Mononuclear cell (primary cell): Measurements from ENCODE around the gene NCK2. TPM values are rescaled to one million over a fixed set of nuclear protein-coding genes. Genes with fewer than 3 reads are reported as not detected.

Experiments
- H3K27me3 ChIP-seq: 2 replicates; pipeline ENCODE4 v1.6.0; 2011; ENCODE audit warnings: low read length, control low read depth; ENCODE audit not compliant: insufficient read depth
- H3K4me1 ChIP-seq: 2 replicates; pipeline ENCODE4 v1.5.1; 2011; ENCODE audit warnings: mild to moderate bottlenecking, low read length, control low read depth; ENCODE audit not compliant: insufficient read depth
- H3K4me3 ChIP-seq: 2 replicates; pipeline ENCODE4 v1.5.1; 2011; ENCODE audit warnings: mild to moderate bottlenecking, low read length, moderate library complexity
- H3K9me3 ChIP-seq: 2 replicates; pipeline ENCODE4 v1.5.1; 2011; ENCODE audit warnings: low read depth, mild to moderate bottlenecking, control low read depth, low read length
- total RNA-seq: library from RNA; depleted of rRNA; stranded (reverse); fragments of >200 nt; gene quantifications from one replicate; pipeline ENCODE4 v1.2.3, GENCODE V29; 2012

The NCK2 gene
- total RNA-seq, 1 donor: 82.7 TPM

- H3K4me3 ChIP-seq: no peak overlapping the region
- peaks cover 59% of the 10 kb centered on the region for H3K4me1 ChIP-seq
- H3K27me3 ChIP-seq: no peaks in the 10 kb centered on the region
- H3K9me3 ChIP-seq: no peaks in the 10 kb centered on the region
These were observed 114.9 kb downstream of the NCK2 start for GRCh38 chr2:105859694-105859951.

GRCh38 chr2:105860567-105860966 is 115.9 kb downstream of the NCK2 start:
- Histone ChIP-seq H3K4me1 (peaks cover 66% of the 10 kb centered on the region), H3K4me3 (no peak overlapping the region), H3K27me3 (no peaks in the 10 kb centered on the region), H3K9me3 (no peaks in the 10 kb centered on the region)

GRCh38 chr2:105861200-105861599 is 116.5 kb downstream of the NCK2 start:
- H3K9me3 ChIP-seq: no peaks in the 10 kb centered on the region
- no peaks in the 10 kb centered on the region for H3K27me3 ChIP-seq
- H3K4me1 ChIP-seq: peaks cover 70% of the 10 kb centered on the region
- H3K4me3 ChIP-seq: no peak overlapping the region

- Histone ChIP-seq H3K9me3 (no peaks in the 10 kb centered on the region), H3K27me3 (no peaks in the 10 kb centered on the region), H3K4me1 (peaks cover 70% of the 10 kb centered on the region), H3K4me3 (no peak overlapping the region)
These were observed 118.1 kb downstream of the NCK2 start for GRCh38 chr2:105862843-105863242.

- H3K4me3 ChIP-seq: no peak overlapping the region
- H3K4me1 ChIP-seq: peaks cover 61% of the 10 kb centered on the region
- no peaks in the 10 kb centered on the region for H3K27me3 ChIP-seq
- no peaks in the 10 kb centered on the region for H3K9me3 ChIP-seq
These were observed 119.5 kb downstream of the NCK2 start for GRCh38 chr2:105864262-105864661.

- Histone ChIP-seq H3K4me3 (no peak overlapping the region), H3K27me3 (no peaks in the 10 kb centered on the region), H3K4me1 (peaks cover 59% of the 10 kb centered on the region)
These were observed 120.7 kb downstream of the NCK2 start for GRCh38 chr2:105865222-105865913.

GRCh38 chr2:105866216-105867185 is 121.8 kb downstream of the NCK2 start:
- H3K4me1 ChIP-seq: peaks cover 53% of the 10 kb centered on the region
- no peak overlapping the region for H3K4me3 ChIP-seq
- no peaks in the 10 kb centered on the region for H3K27me3 ChIP-seq
- H3K9me3 ChIP-seq: no peaks in the 10 kb centered on the region

More at GRCh38 chr2:105865222-105865913, 120.7 kb downstream of the NCK2 start:
- no peaks in the 10 kb centered on the region for H3K9me3 ChIP-seq

- H3K9me3 ChIP-seq: no peaks in the 10 kb centered on the region
- H3K27me3 ChIP-seq: no peaks in the 10 kb centered on the region
- peaks cover 63% of the 10 kb centered on the region for H3K4me1 ChIP-seq
- no peak overlapping the region for H3K4me3 ChIP-seq
These were observed 122.9 kb downstream of the NCK2 start for GRCh38 chr2:105867587-105867986.

- Histone ChIP-seq H3K4me3 (no peak overlapping the region), H3K27me3 (no peaks in the 10 kb centered on the region), H3K4me1 (peaks cover 66% of the 10 kb centered on the region), H3K9me3 (no peaks in the 10 kb centered on the region)
These were observed 123.3 kb downstream of the NCK2 start for GRCh38 chr2:105868060-105868459.

- no peak overlapping the region for H3K4me3 ChIP-seq
- no peaks in the 10 kb centered on the region for H3K9me3 ChIP-seq
- peaks cover 62% of the 10 kb centered on the region for H3K4me1 ChIP-seq
- H3K27me3 ChIP-seq: no peaks in the 10 kb centered on the region
These were observed 124.6 kb downstream of the NCK2 start for GRCh38 chr2:105869341-105869740.

- peaks cover 59% of the 10 kb centered on the region for H3K4me1 ChIP-seq
- H3K9me3 ChIP-seq: no peaks in the 10 kb centered on the region
- no peaks in the 10 kb centered on the region for H3K27me3 ChIP-seq
- no peak overlapping the region for H3K4me3 ChIP-seq
These were observed 125.3 kb downstream of the NCK2 start for GRCh38 chr2:105870062-105870461.

GRCh38 chr2:105870858-105871257 is 126.1 kb downstream of the NCK2 start:
- Histone ChIP-seq H3K4me1 (peaks cover 59% of the 10 kb centered on the region), H3K4me3 (no peak overlapping the region), H3K27me3 (no peaks in the 10 kb centered on the region), H3K9me3 (no peaks in the 10 kb centered on the region)

- Histone ChIP-seq H3K4me3 (no peak overlapping the region), H3K27me3 (no peaks in the 10 kb centered on the region), H3K9me3 (no peaks in the 10 kb centered on the region), H3K4me1 (peaks cover 57% of the 10 kb centered on the region)
These were observed 127.5 kb downstream of the NCK2 start for GRCh38 chr2:105872142-105872728.

- Histone ChIP-seq H3K9me3 (no peaks in the 10 kb centered on the region), H3K27me3 (no peaks in the 10 kb centered on the region), H3K4me3 (no peak overlapping the region), H3K4me1 (peaks cover 59% of the 10 kb centered on the region)
These were observed 128.1 kb downstream of the NCK2 start for GRCh38 chr2:105872830-105873229.

GRCh38 chr2:105873281-105873680 is 128.6 kb downstream of the NCK2 start:
- no peak overlapping the region for H3K4me3 ChIP-seq
- H3K27me3 ChIP-seq: no peaks in the 10 kb centered on the region
- no peaks in the 10 kb centered on the region for H3K9me3 ChIP-seq
- H3K4me1 ChIP-seq: peaks cover 58% of the 10 kb centered on the region
